Measurements from ENCODE around the gene CTDSPL. TPM values are rescaled to one million over a fixed set of nuclear protein-coding genes. Genes with fewer than 3 reads are reported as not detected.

The CTDSPL gene
- total RNA-seq, 6 donors from 2014 or later: 35.6 to 78.1 (median 55.5) TPM

GRCh38 chr3:37886395-37886794 is 24.7 kb downstream of the CTDSPL start:
- Histone ChIP-seq H3K27ac (peak overlapping the region in 2 of 4 donors; percentile 31 to 53), H3K4me3 (no peak overlapping the region), H3K9me3 (no peaks in the 10 kb centered on the region), H3K36me3 (no peaks in the 10 kb centered on the region), H3K27me3 (no peaks in the 10 kb centered on the region), H3K4me1 (peaks cover 20 to 48% (median 32%) of the 10 kb centered on the region in 4 donors)
- 75 to 81% methylated on average over 1 of the region's 1 CpG for WGBS, 2 donors
- TF ChIP-seq EP300 (IDR thresholded peaks at IDR 0.05) (no peak), POLR2AphosphoS5 (IDR thresholded peaks at IDR 0.05) (no peak), POLR2A (IDR thresholded peaks at IDR 0.05) (no peak), CTCF (IDR thresholded peaks at IDR 0.05) (no peak)
- no peak for ATAC-seq (ENCODE audit: low FRiP score in 2 of 2)
- no peak for DNase-seq

DNA sequence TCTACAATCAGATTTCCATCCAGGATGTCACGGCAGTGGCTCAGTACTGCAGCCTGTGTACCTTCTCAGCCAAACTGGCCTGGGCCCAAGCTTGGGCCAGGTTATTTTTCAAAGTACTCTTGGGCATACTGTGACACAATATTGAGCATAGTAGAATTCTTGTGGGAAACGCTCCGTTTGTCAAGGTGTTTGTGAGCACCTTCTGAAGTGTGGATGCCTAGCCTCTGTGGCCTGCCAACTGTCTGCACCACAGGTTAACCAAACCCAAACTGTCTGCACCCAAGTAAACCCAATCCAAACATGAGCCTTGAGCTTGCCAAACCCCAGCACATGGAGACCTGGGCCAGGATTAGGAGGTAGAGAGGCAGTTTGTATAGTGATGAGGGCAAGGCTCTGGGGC is 25.4 kb downstream of the CTDSPL start:
- Histone ChIP-seq H3K27me3 (no peaks in the 10 kb centered on the region), H3K36me3 (no peaks in the 10 kb centered on the region), H3K4me3 (no peak overlapping the region), H3K27ac (peak overlapping the region in 2 of 4 donors; percentile 17 to 53), H3K9me3 (no peaks in the 10 kb centered on the region), H3K4me1 (peaks cover 25 to 50% (median 37%) of the 10 kb centered on the region in 4 donors)
- WGBS, 2 donors: 73 to 81% methylated on average over 3 of the region's 3 CpGs
- ATAC-seq (ENCODE audit: low FRiP score in 2 of 2) (peak; percentile 24 to 66), DNase-seq (peak in 1 of 2 donors; percentile 55)
- TF ChIP-seq POLR2AphosphoS5 (IDR thresholded peaks at IDR 0.05) (no peak), CTCF (IDR thresholded peaks at IDR 0.05) (no peak), POLR2A (IDR thresholded peaks at IDR 0.05) (no peak), EP300 (IDR thresholded peaks at IDR 0.05) (no peak)

DNA sequence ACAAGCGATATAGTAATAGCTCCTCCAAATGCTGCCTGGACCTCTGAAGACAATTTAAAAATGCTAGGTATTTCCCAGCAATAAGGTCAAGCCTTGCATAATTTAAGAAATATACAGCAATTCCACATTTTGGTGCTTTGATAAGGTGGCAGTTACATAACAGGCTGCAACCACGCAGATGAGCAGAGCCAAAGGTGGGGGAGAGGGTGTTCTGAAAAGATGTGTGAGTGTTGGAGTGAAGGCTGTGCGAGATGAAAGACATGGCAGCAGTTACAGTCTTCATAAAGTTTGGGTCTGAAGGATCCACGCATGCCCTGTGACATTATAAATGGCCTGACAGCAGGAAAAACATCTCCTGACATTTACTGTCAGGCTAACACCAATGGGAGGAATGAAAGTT is 26.1 kb downstream of the CTDSPL start:
- no peak overlapping the region for H3K4me3 ChIP-seq
- TF ChIP-seq POLR2AphosphoS5 (IDR thresholded peaks at IDR 0.05) (no peak), POLR2A (IDR thresholded peaks at IDR 0.05) (no peak), CTCF (IDR thresholded peaks at IDR 0.05) (no peak), EP300 (IDR thresholded peaks at IDR 0.05) (no peak)
- no peaks in the 10 kb centered on the region for H3K9me3 ChIP-seq
- no peaks in the 10 kb centered on the region for H3K36me3 ChIP-seq
- H3K4me1 ChIP-seq: peaks cover 33 to 55% (median 45%) of the 10 kb centered on the region in 4 donors
- H3K27ac ChIP-seq: peak overlapping the region in 1 of 4 donors; percentile 53
- no peaks in the 10 kb centered on the region for H3K27me3 ChIP-seq
- WGBS, 2 donors: 70 to 76% methylated on average over 4 of the region's 4 CpGs
- DNase-seq (no peak), ATAC-seq (ENCODE audit: low FRiP score in 2 of 2) (no peak)

DNA sequence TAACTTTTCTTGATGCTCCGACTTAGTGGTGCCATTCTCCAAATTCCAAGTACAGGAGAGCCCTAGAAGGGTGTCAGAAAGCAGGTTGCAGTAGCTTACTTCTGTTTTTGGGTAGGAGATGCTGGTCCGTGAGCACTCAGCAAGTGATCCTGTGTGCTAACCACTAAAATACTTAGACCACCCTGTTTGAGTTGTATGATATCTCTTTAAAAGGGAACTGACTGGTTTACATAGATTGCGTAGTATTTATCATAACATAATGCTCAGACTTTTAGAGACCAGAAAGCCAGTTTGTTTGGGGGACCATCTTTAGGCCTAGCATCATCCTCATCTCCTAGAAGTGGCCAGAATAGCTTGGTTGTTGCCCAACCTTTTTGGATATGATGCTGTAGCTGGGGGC is 26.7 kb downstream of the CTDSPL start:
- H3K36me3 ChIP-seq: no peaks in the 10 kb centered on the region
- H3K4me3 ChIP-seq: no peak overlapping the region
- H3K9me3 ChIP-seq: no peaks in the 10 kb centered on the region
- TF ChIP-seq CTCF (IDR thresholded peaks at IDR 0.05) (no peak), POLR2A (IDR thresholded peaks at IDR 0.05) (no peak), EP300 (IDR thresholded peaks at IDR 0.05) (no peak), POLR2AphosphoS5 (IDR thresholded peaks at IDR 0.05) (no peak)
- no peaks in the 10 kb centered on the region for H3K27me3 ChIP-seq
- peak overlapping the region in 3 of 4 donors; percentile 16 to 55 (median 51) for H3K27ac ChIP-seq
- peaks cover 39 to 61% (median 51%) of the 10 kb centered on the region in 4 donors for H3K4me1 ChIP-seq
- 65 to 67% methylated on average over 3 of the region's 3 CpGs for WGBS, 2 donors
- ATAC-seq (ENCODE audit: low FRiP score in 2 of 2) (no peak), DNase-seq (no peak)

GRCh38 chr3:37890522-37890921 is 28.8 kb downstream of the CTDSPL start:
- H3K36me3 ChIP-seq: no peaks in the 10 kb centered on the region
- H3K9me3 ChIP-seq: no peaks in the 10 kb centered on the region
- peaks cover 42 to 64% (median 51%) of the 10 kb centered on the region in 4 donors for H3K4me1 ChIP-seq
- TF ChIP-seq CTCF (IDR thresholded peaks at IDR 0.05) (no peak), POLR2AphosphoS5 (IDR thresholded peaks at IDR 0.05) (no peak), POLR2A (IDR thresholded peaks at IDR 0.05) (no peak), EP300 (IDR thresholded peaks at IDR 0.05) (no peak)
- DNase-seq: no peak
- WGBS, 2 donors: 68 to 73% methylated on average over 5 of the region's 5 CpGs
- no peaks in the 10 kb centered on the region for H3K27me3 ChIP-seq
- no peak for ATAC-seq (ENCODE audit: low FRiP score in 2 of 2)
- no peak overlapping the region for H3K4me3 ChIP-seq
- peak overlapping the region in 2 of 4 donors; percentile 5 to 61 for H3K27ac ChIP-seq
